Suprapubic skin (tissue), 3 donors: ENCODE results near the gene RBP4.

ENCODE experiments used
- POLR2A ChIP-seq, 2 donors: fragments of 450-650 bp; IDR thresholded peaks; one replicate each; pipeline ENCODE4 v1.6.1; 2017; ENCODE audit warnings: antibody characterized with exemption in 2 of 2, mild to moderate bottlenecking in 2 of 2, moderate library complexity in 2 of 2
- TF ChIP-seq, protein P1 (sequence below), 2 donors: fragments of 200-600 bp in 1 of 2; fragments of 450-650 bp in 1 of 2; sonication (generic) in 1 of 2; IDR thresholded peaks; one replicate each; pipeline ENCODE4 v1.5.1; 2016 to 2019; ENCODE audit warnings: antibody characterized with exemption in 2 of 2, mild to moderate bottlenecking in 1 of 2, moderate library complexity in 1 of 2

GRCh38 chr10:93579985-93580711 lies 20.9 kb downstream of the RBP4 start:
- TF ChIP-seq, protein P1, sequence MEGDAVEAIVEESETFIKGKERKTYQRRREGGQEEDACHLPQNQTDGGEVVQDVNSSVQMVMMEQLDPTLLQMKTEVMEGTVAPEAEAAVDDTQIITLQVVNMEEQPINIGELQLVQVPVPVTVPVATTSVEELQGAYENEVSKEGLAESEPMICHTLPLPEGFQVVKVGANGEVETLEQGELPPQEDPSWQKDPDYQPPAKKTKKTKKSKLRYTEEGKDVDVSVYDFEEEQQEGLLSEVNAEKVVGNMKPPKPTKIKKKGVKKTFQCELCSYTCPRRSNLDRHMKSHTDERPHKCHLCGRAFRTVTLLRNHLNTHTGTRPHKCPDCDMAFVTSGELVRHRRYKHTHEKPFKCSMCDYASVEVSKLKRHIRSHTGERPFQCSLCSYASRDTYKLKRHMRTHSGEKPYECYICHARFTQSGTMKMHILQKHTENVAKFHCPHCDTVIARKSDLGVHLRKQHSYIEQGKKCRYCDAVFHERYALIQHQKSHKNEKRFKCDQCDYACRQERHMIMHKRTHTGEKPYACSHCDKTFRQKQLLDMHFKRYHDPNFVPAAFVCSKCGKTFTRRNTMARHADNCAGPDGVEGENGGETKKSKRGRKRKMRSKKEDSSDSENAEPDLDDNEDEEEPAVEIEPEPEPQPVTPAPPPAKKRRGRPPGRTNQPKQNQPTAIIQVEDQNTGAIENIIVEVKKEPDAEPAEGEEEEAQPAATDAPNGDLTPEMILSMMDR (IDR thresholded peaks at IDR 0.05) = no peak
- no peak for TF ChIP-seq POLR2A (IDR thresholded peaks at IDR 0.05)
